Liver (tissue), 9 donors: Measurements from ENCODE around the gene AFF4. TPM values are rescaled to one million over a fixed set of nuclear protein-coding genes. Genes with fewer than 3 reads are reported as not detected.

Experiments
- DNase-seq: peaks from one replicate; pipeline ENCODE4 v3.0.0-alpha.2; 2017; ENCODE audit warnings: low spot score
- H3K27ac ChIP-seq, 2 donors: one replicate each; pipeline ENCODE4 v1.7.0; 2013; ENCODE audit warnings: inconsistent platforms in 2 of 2, low read length in 2 of 2, control low read depth in 1 of 2, low read depth in 1 of 2, mild to moderate bottlenecking in 1 of 2
- H3K27me3 ChIP-seq, 4 donors: one replicate each; pipeline versions ENCODE4 v1.6.1 to v1.7.0; 2013; ENCODE audit warnings: low read length in 3 of 4, inconsistent platforms in 1 of 4, mild to moderate bottlenecking in 1 of 4, moderate library complexity in 1 of 4; ENCODE audit not compliant: control insufficient read depth in 4 of 4, insufficient read depth in 4 of 4
- H3K36me3 ChIP-seq, 4 donors: one replicate each; pipeline versions ENCODE4 v1.6.1 to v1.7.0; 2013; ENCODE audit warnings: low read length in 3 of 4, mild to moderate bottlenecking in 3 of 4, low read depth in 1 of 4, moderate library complexity in 1 of 4; ENCODE audit not compliant: control insufficient read depth in 4 of 4, insufficient read depth in 3 of 4
- H3K4me1 ChIP-seq, 4 donors: one replicate each; pipeline versions ENCODE4 v1.6.1 to v1.7.0; 2013; ENCODE audit warnings: low read length in 3 of 4, mild to moderate bottlenecking in 3 of 4, moderate library complexity in 1 of 4; ENCODE audit not compliant: control insufficient read depth in 4 of 4, insufficient read depth in 4 of 4
- H3K4me3 ChIP-seq, 3 donors: one replicate each; pipeline versions ENCODE4 v1.6.1 to v1.7.0; 2013; ENCODE audit warnings: low read length in 3 of 3, control low read depth in 1 of 3, low read depth in 1 of 3, mild to moderate bottlenecking in 1 of 3
- H3K9ac ChIP-seq, 2 donors: one replicate each; pipeline ENCODE4 v1.7.0; 2013; ENCODE audit warnings: low read length in 2 of 2, mild to moderate bottlenecking in 2 of 2, moderate library complexity in 2 of 2, control low read depth in 1 of 2, low read depth in 1 of 2
- H3K9me3 ChIP-seq, 4 donors: one replicate each; pipeline versions ENCODE4 v1.6.1 to v1.7.0; 2013; ENCODE audit warnings: low read length in 3 of 4; ENCODE audit not compliant: control insufficient read depth in 4 of 4
- EGR1 ChIP-seq, 2 donors: IDR thresholded peaks; 2 replicates each; pipeline ENCODE4 v1.6.1; 2016 to 2018; ENCODE audit warnings: antibody characterized with exemption in 2 of 2, low read depth in 2 of 2
- FOXA1 ChIP-seq: IDR thresholded peaks from 2 replicates; pipeline ENCODE4 v1.6.1; 2016; ENCODE audit warnings: antibody characterized with exemption
- FOXA2 ChIP-seq: IDR thresholded peaks from 2 replicates; pipeline ENCODE4 v1.6.1; 2016; ENCODE audit warnings: antibody characterized with exemption
- GABPA ChIP-seq, 2 donors: IDR thresholded peaks in 1 of 2; conservative IDR thresholded peaks in 1 of 2; 2 replicates each; pipeline ENCODE4 v1.6.1; 2016; ENCODE audit warnings: antibody characterized with exemption in 2 of 2, mild to moderate bottlenecking in 1 of 2, moderate library complexity in 1 of 2
- HNF4A ChIP-seq, 2 donors: conservative IDR thresholded peaks; 2 replicates each; pipeline ENCODE4 v1.6.1; 2016; ENCODE audit warnings: antibody characterized with exemption in 2 of 2, mild to moderate bottlenecking in 2 of 2
- HNF4G ChIP-seq: IDR thresholded peaks from 2 replicates; pipeline ENCODE4 v1.6.1; 2016; ENCODE audit warnings: antibody characterized with exemption
- JUND ChIP-seq, 2 donors: IDR thresholded peaks; 2 replicates each; pipeline ENCODE4 v1.6.1; 2016; ENCODE audit warnings: antibody characterized with exemption in 2 of 2
- NR2F2 ChIP-seq: IDR thresholded peaks from 2 replicates; pipeline ENCODE4 v1.6.1; 2016; ENCODE audit warnings: antibody characterized with exemption
- RAD21 ChIP-seq, 2 donors: IDR thresholded peaks; 2 replicates each; pipeline ENCODE4 v1.6.1; 2016; ENCODE audit warnings: antibody characterized with exemption in 2 of 2, mild to moderate bottlenecking in 2 of 2
- RXRA ChIP-seq, 2 donors: IDR thresholded peaks; 2 replicates each; pipeline ENCODE4 v1.6.1; 2017 to 2018; ENCODE audit warnings: antibody characterized with exemption in 2 of 2, mild to moderate bottlenecking in 1 of 2
- SP1 ChIP-seq: IDR thresholded peaks from 2 replicates; pipeline ENCODE4 v1.6.1; 2018; ENCODE audit warnings: antibody characterized with exemption, mild to moderate bottlenecking
- TAF1 ChIP-seq: conservative IDR thresholded peaks from 2 replicates; pipeline ENCODE4 v1.6.1; 2016; ENCODE audit warnings: antibody characterized with exemption, mild to moderate bottlenecking
- YY1 ChIP-seq: IDR thresholded peaks from 2 replicates; pipeline ENCODE4 v1.6.1; 2016; ENCODE audit warnings: antibody characterized with exemption, mild to moderate bottlenecking
- WGBS: extraction: QIAGEN DNeasy Blood & Tissue Kit; methylation state at CpG from one replicate; pipeline ENCODE4 v1.1.7; 2013; 5-methylcytosine and 5-hydroxymethylcytosine counted together
- polyA plus RNA-seq, 2 donors: library from polyadenylated mRNA; stranded (reverse) in 1 of 2; unstranded in 1 of 2; fragments of 200-250 nt in 1 of 2; fragments of >200 nt in 1 of 2; fragmentation: Nextera tagmentation in 1 of 2; extraction: Ambion mirVana in 1 of 2; gene quantifications; one replicate each; pipeline versions ENCODE4 v1.2.1 to v1.2.3, GENCODE V29; 2013 to 2015
- total RNA-seq, 2 donors: library from RNA; depleted of rRNA; stranded (reverse); fragments of >200 nt; gene quantifications; one replicate each; pipeline ENCODE4 v1.2.3, GENCODE V29; 2014
- TF ChIP-seq, protein P1 (sequence below): IDR thresholded peaks from 2 replicates; pipeline ENCODE4 v1.6.1; 2016; ENCODE audit warnings: antibody characterized with exemption
- TF ChIP-seq, protein P2 (sequence below): IDR thresholded peaks from 2 replicates; pipeline ENCODE4 v1.6.1; 2016; ENCODE audit warnings: antibody characterized with exemption
- TF ChIP-seq, protein P3 (sequence below): IDR thresholded peaks from 2 replicates; pipeline ENCODE4 v1.6.1; 2016; ENCODE audit warnings: antibody characterized with exemption
- TF ChIP-seq, protein P4 (sequence below): fragments of 150-350 bp; IDR thresholded peaks from 2 replicates; pipeline ENCODE4 v1.5.1; 2017; ENCODE audit warnings: improper control_type of control experiment, low read depth, low read length; ENCODE audit not compliant: missing input control
- TF ChIP-seq, protein P5 (sequence below): IDR thresholded peaks from 2 replicates; pipeline ENCODE4 v1.6.1; 2016; ENCODE audit warnings: antibody characterized with exemption, mild to moderate bottlenecking
- donor health status: healthy.
- donor health status: healthy.
- donor health status: healthy.
- donor health status: healthy.
- donor health status: healthy.

Gene AFF4
- total and polyA plus RNA-seq, 4 donors, result 5.5 to 19.1 (median 16.9) TPM

DNA sequence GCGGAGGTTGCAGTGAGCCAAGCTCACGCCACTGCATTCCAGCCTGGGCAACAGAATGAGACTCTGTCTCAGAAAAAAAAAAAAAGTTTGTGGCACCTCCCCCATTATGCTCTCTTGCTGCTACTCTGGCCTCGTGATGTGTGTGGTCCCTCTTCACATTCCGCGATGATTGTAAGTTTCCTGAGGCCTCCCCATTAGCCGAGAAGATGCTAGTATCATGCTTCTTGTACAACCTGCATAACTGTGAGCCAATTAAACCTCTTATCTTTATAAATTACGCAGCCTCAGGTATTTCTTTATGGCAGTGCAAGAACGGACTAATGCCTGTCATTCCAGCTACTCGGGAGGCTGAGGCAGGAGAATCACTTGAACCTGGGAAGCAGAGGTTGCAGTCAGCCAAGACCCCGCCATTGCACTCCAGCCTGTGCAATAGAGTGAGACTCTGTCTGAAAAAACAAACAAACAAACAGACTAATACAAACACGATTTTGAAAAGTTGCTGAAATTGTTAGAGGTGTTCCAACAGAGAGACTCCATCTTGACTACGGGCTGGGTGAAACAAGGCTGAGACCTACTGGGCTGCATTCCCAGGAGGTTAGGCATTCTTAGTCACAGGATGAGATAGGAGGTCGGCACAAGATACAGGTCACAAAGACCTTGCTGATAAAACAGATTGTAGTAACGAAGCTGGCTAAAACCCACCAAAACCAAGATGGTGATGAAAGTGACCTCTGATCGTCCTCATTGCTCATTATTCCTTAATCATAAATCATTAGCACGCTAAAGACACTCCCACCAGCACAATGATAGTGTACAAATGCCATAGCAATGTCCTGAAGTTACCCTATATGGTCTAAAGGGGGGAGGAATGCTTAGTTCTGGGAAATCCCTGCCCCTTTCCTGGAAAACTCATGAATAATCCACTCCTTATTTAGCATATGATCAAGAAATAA is 8.3 kb upstream of the AFF4 start:
- H3K27ac ChIP-seq, result no peak overlapping the region
- no peaks in the 10 kb centered on the region for H3K36me3 ChIP-seq
- H3K27me3 ChIP-seq, result no peaks in the 10 kb centered on the region
- WGBS, result 80% methylated on average over 16 of the region's 16 CpGs
- H3K9ac ChIP-seq, result no peak overlapping the region
- TF ChIP-seq RXRA (IDR thresholded peaks at IDR 0.05), result no peak
- no peak for TF ChIP-seq HNF4G
- TF ChIP-seq FOXA2, result no peak
- TF ChIP-seq, protein P1, sequence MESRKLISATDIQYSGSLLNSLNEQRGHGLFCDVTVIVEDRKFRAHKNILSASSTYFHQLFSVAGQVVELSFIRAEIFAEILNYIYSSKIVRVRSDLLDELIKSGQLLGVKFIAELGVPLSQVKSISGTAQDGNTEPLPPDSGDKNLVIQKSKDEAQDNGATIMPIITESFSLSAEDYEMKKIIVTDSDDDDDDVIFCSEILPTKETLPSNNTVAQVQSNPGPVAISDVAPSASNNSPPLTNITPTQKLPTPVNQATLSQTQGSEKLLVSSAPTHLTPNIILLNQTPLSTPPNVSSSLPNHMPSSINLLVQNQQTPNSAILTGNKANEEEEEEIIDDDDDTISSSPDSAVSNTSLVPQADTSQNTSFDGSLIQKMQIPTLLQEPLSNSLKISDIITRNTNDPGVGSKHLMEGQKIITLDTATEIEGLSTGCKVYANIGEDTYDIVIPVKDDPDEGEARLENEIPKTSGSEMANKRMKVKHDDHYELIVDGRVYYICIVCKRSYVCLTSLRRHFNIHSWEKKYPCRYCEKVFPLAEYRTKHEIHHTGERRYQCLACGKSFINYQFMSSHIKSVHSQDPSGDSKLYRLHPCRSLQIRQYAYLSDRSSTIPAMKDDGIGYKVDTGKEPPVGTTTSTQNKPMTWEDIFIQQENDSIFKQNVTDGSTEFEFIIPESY, result no peak
- TF ChIP-seq, protein P2, sequence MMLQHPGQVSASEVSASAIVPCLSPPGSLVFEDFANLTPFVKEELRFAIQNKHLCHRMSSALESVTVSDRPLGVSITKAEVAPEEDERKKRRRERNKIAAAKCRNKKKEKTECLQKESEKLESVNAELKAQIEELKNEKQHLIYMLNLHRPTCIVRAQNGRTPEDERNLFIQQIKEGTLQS, result no peak
- TF ChIP-seq FOXA1, result no peak
- TF ChIP-seq, protein P3, sequence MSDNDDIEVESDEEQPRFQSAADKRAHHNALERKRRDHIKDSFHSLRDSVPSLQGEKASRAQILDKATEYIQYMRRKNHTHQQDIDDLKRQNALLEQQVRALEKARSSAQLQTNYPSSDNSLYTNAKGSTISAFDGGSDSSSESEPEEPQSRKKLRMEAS, result no peak
- no peak for TF ChIP-seq GABPA (IDR thresholded peaks at IDR 0.05 in 1 of 2, conservative IDR thresholded peaks at IDR 0.05 in 1 of 2)
- TF ChIP-seq HNF4A (conservative IDR thresholded peaks at IDR 0.05), result no peak
- TF ChIP-seq JUND (IDR thresholded peaks at IDR 0.05), result no peak
- no peak for TF ChIP-seq EGR1 (IDR thresholded peaks at IDR 0.05; ENCODE audit: low read depth in 2 of 2)
- TF ChIP-seq, protein P4, sequence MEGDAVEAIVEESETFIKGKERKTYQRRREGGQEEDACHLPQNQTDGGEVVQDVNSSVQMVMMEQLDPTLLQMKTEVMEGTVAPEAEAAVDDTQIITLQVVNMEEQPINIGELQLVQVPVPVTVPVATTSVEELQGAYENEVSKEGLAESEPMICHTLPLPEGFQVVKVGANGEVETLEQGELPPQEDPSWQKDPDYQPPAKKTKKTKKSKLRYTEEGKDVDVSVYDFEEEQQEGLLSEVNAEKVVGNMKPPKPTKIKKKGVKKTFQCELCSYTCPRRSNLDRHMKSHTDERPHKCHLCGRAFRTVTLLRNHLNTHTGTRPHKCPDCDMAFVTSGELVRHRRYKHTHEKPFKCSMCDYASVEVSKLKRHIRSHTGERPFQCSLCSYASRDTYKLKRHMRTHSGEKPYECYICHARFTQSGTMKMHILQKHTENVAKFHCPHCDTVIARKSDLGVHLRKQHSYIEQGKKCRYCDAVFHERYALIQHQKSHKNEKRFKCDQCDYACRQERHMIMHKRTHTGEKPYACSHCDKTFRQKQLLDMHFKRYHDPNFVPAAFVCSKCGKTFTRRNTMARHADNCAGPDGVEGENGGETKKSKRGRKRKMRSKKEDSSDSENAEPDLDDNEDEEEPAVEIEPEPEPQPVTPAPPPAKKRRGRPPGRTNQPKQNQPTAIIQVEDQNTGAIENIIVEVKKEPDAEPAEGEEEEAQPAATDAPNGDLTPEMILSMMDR, result no peak
- no peak for TF ChIP-seq TAF1
- no peak for TF ChIP-seq SP1
- no peak for TF ChIP-seq YY1
- TF ChIP-seq, protein P5, sequence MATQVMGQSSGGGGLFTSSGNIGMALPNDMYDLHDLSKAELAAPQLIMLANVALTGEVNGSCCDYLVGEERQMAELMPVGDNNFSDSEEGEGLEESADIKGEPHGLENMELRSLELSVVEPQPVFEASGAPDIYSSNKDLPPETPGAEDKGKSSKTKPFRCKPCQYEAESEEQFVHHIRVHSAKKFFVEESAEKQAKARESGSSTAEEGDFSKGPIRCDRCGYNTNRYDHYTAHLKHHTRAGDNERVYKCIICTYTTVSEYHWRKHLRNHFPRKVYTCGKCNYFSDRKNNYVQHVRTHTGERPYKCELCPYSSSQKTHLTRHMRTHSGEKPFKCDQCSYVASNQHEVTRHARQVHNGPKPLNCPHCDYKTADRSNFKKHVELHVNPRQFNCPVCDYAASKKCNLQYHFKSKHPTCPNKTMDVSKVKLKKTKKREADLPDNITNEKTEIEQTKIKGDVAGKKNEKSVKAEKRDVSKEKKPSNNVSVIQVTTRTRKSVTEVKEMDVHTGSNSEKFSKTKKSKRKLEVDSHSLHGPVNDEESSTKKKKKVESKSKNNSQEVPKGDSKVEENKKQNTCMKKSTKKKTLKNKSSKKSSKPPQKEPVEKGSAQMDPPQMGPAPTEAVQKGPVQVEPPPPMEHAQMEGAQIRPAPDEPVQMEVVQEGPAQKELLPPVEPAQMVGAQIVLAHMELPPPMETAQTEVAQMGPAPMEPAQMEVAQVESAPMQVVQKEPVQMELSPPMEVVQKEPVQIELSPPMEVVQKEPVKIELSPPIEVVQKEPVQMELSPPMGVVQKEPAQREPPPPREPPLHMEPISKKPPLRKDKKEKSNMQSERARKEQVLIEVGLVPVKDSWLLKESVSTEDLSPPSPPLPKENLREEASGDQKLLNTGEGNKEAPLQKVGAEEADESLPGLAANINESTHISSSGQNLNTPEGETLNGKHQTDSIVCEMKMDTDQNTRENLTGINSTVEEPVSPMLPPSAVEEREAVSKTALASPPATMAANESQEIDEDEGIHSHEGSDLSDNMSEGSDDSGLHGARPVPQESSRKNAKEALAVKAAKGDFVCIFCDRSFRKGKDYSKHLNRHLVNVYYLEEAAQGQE, result no peak
- no peak for TF ChIP-seq NR2F2
- TF ChIP-seq RAD21 (IDR thresholded peaks at IDR 0.05), result no peak
- DNase-seq, result no peak
- H3K4me1 ChIP-seq, result no peaks in the 10 kb centered on the region
- no peak overlapping the region for H3K4me3 ChIP-seq
- no peaks in the 10 kb centered on the region for H3K9me3 ChIP-seq
